ENCODE data around the gene SLC47A2.

Gene SLC47A2

GRCh38 chr17:19705201-19705600 is 11.2 kb downstream of the SLC47A2 start:
- DNase-seq (ENCODE audit: low read depth in 1 of 2, low spot score in 1 of 2): no peak
- no peaks in the 10 kb centered on the region for H3K27me3 ChIP-seq (ENCODE audit: insufficient read depth, poor library complexity, severe bottlenecking)
- TF ChIP-seq SPI1 (IDR thresholded peaks at IDR 0.05; ENCODE audit: borderline replicate concordance, low read depth) (no peak), CTCF (IDR thresholded peaks at IDR 0.05; ENCODE audit: insufficient read depth, low read length) (no peak), GABPA (IDR thresholded peaks at IDR 0.05; ENCODE audit: low read depth) (no peak), POLR2AphosphoS5 (IDR thresholded peaks at IDR 0.05; ENCODE audit: low read depth) (no peak), REST (IDR thresholded peaks at IDR 0.05; ENCODE audit: insufficient replicate concordance, low read depth) (no peak)
- no peak overlapping the region for H3K27ac ChIP-seq (replicated peaks)
- H3K4me3 ChIP-seq (replicated peaks; ENCODE audit: insufficient read depth, low read length): no peak overlapping the region

DNA sequence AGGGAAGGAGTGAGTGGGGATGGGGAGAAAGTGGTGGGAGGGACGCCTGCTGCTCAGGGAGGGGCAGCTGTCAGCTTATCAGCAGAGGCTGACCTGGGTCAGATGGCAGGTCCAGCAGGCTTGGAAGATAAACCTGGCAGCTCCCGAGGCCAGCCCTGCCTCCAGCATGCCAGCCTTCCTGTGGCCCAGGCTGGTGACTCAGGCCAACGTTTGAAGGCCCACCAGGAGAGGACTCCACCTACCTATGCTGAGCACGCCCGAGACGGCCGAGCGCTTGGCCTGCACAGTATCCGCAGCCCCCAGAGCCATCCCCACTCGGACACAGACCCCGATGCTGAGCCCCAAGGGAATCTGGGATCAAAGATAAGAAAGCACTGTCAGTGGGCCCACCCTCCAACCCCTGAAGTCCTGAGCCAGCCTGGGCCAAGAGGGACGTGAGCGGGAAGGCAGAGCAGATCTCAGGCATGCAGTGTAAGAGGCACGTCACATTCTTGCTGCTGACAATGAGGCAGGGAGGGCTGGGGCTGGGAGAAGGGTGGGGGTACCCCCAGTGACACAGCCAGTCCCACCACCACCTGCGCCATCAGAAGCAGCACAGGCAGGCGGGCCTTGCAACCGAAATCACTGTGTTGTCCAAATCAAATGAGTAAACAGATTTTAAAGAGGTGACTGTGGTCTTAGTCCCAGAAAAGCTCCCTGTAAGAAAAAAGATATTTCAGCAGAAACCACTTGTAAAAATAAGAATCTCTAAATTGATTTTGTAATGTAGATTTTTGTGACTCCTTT is 12.4 kb downstream of the SLC47A2 start:
- Histone ChIP-seq H3K27ac (replicated peaks) (no peak overlapping the region), H3K27me3 (ENCODE audit: insufficient read depth, poor library complexity, severe bottlenecking) (no peaks in the 10 kb centered on the region), H3K4me3 (replicated peaks; ENCODE audit: insufficient read depth, low read length) (no peak overlapping the region)
- DNase-seq (ENCODE audit: low read depth in 1 of 2, low spot score in 1 of 2): no peak
- TF ChIP-seq CTCF (IDR thresholded peaks at IDR 0.05; ENCODE audit: insufficient read depth, low read length) (no peak), SPI1 (IDR thresholded peaks at IDR 0.05; ENCODE audit: borderline replicate concordance, low read depth) (no peak), REST (IDR thresholded peaks at IDR 0.05; ENCODE audit: insufficient replicate concordance, low read depth) (no peak), POLR2AphosphoS5 (IDR thresholded peaks at IDR 0.05; ENCODE audit: low read depth) (no peak), GABPA (IDR thresholded peaks at IDR 0.05; ENCODE audit: low read depth) (no peak)

- no peak for TF ChIP-seq POLR2AphosphoS5 (IDR thresholded peaks at IDR 0.05; ENCODE audit: low read depth)
- TF ChIP-seq GABPA (IDR thresholded peaks at IDR 0.05; ENCODE audit: low read depth): no peak
- no peak for TF ChIP-seq SPI1 (IDR thresholded peaks at IDR 0.05; ENCODE audit: borderline replicate concordance, low read depth)
- no peak for DNase-seq (ENCODE audit: low read depth in 1 of 2, low spot score in 1 of 2)
- Histone ChIP-seq H3K4me3 (replicated peaks; ENCODE audit: insufficient read depth, low read length) (no peak overlapping the region), H3K27me3 (ENCODE audit: insufficient read depth, poor library complexity, severe bottlenecking) (no peaks in the 10 kb centered on the region), H3K27ac (replicated peaks) (no peak overlapping the region)
These were observed 13.1 kb downstream of the SLC47A2 start for GRCh38 chr17:19703106-19703827.

DNA sequence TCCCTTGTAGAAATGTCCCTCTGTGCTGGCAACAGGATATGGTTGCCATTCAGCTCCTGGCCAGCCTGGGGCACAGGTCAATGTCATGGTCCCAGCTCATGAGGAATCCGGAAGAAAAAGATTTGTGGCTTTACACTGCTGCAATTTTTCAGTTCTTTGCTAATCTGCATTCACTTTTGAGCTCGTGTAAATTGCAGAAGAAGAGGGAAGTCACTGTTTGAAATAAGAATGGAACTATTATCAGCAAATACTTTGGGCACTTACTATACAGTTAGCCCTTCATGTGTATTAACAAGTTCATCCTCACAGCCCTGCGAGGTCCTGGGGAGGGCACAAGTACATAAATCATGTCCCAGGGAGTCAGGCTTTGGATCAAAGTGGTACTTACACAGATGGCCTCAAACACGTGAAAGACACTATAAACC is 14.2 kb downstream of the SLC47A2 start:
- Histone ChIP-seq H3K27me3 (ENCODE audit: insufficient read depth, poor library complexity, severe bottlenecking) (no peaks in the 10 kb centered on the region), H3K27ac (replicated peaks) (no peak overlapping the region), H3K4me3 (replicated peaks; ENCODE audit: insufficient read depth, low read length) (no peak overlapping the region)
- no peak for DNase-seq (ENCODE audit: low read depth in 1 of 2, low spot score in 1 of 2)
- TF ChIP-seq REST (IDR thresholded peaks at IDR 0.05; ENCODE audit: insufficient replicate concordance, low read depth): no peak
- TF ChIP-seq CTCF (IDR thresholded peaks at IDR 0.05; ENCODE audit: insufficient read depth, low read length): no peak
- no peak for TF ChIP-seq GABPA (IDR thresholded peaks at IDR 0.05; ENCODE audit: low read depth)
- TF ChIP-seq POLR2AphosphoS5 (IDR thresholded peaks at IDR 0.05; ENCODE audit: low read depth): no peak
- TF ChIP-seq SPI1 (IDR thresholded peaks at IDR 0.05; ENCODE audit: borderline replicate concordance, low read depth): no peak
